Hepatocyte (in vitro differentiated cells): Measurements from ENCODE around the gene TMEM117.

Experiments used
- CTCF ChIP-seq: fragments of 200-600 bp; sonication (generic); IDR thresholded peaks from 2 replicates; pipeline ENCODE4 v1.5.1; 2016; ENCODE audit warnings: antibody characterized with exemption, mild to moderate bottlenecking; ENCODE audit not compliant: poor library complexity
- EZH2 ChIP-seq: fragments of 200-600 bp; sonication (generic); IDR thresholded peaks from 2 replicates; pipeline ENCODE4 v1.6.1; 2016; ENCODE audit warnings: antibody characterized with exemption, mild to moderate bottlenecking, borderline replicate concordance
- EZH2phosphoT487 ChIP-seq: fragments of 200-600 bp; sonication (generic); IDR thresholded peaks from one replicate; pipeline ENCODE4 v1.6.1; 2018; ENCODE audit warnings: antibody characterized with exemption, mild to moderate bottlenecking, low read depth, moderate library complexity; ENCODE audit not compliant: unreplicated experiment, severe bottlenecking

- TF ChIP-seq EZH2 = no peak
- TF ChIP-seq CTCF = no peak
- no peak for TF ChIP-seq EZH2phosphoT487
Measured at GRCh38 chr12:44286821-44287505, 451.1 kb downstream of the TMEM117 start.
